ENCODE measurements around the gene FGF1. TPM values are rescaled to one million over a fixed set of nuclear protein-coding genes. Genes with fewer than 3 reads are reported as not detected.

The FGF1 gene
- total RNA-seq, 1 experiment from 2014 or later = 3.2 TPM

- no peak overlapping the region for H4K5ac ChIP-seq (ENCODE audit: insufficient read length, low read depth, low read length)
- no peaks in the 10 kb centered on the region for H3K79me1 ChIP-seq (ENCODE audit: insufficient read depth, low read depth, low read length, poor library complexity, severe bottlenecking)
- no peak overlapping the region for H3K27ac ChIP-seq (ENCODE audit: insufficient read length, low read depth, low read length)
- no peak overlapping the region for H2AFZ ChIP-seq (ENCODE audit: low read length)
- H2BK20ac ChIP-seq (ENCODE audit: low read depth, low read length, poor library complexity, severe bottlenecking) = no peak overlapping the region
- no peak overlapping the region for H3K18ac ChIP-seq (ENCODE audit: insufficient read length, low read depth, low read length)
- H2AK5ac ChIP-seq (ENCODE audit: insufficient read length, low read length) = no peak overlapping the region
- H3K4me1 ChIP-seq (ENCODE audit: insufficient read depth, low read length) = peaks cover 4% of the 10 kb centered on the region; the same call in 1 of the 2 replicates
- H3K14ac ChIP-seq (ENCODE audit: insufficient read depth, low read length) = no peak overlapping the region
- H2BK120ac ChIP-seq (ENCODE audit: low read depth, low read length, poor library complexity, severe bottlenecking) = no peak overlapping the region
- TF ChIP-seq CTCF (conservative IDR thresholded peaks at IDR 0.05) = no peak
- no peaks in the 10 kb centered on the region for H3K23me2 ChIP-seq (ENCODE audit: insufficient read length, low read depth, low read length, poor library complexity, severe bottlenecking)
- H3K79me2 ChIP-seq (ENCODE audit: insufficient read depth, low read length) = no peaks in the 10 kb centered on the region
- no CpG with 5 or more reads among the region's 6 CpGs for WGBS (ENCODE audit: extremely low coverage, insufficient read length, low lambda C conversion rate)
- H3K27me3 ChIP-seq (ENCODE audit: insufficient read depth, low read length) = no peaks in the 10 kb centered on the region
- no peak overlapping the region; a peak in 1 of 7 replicates for H3K27ac Mint-ChIP-seq
- no peaks in the 10 kb centered on the region for H3K9me3 Mint-ChIP-seq
- H2BK15ac ChIP-seq (ENCODE audit: low read depth, low read length) = no peak overlapping the region
- H4K91ac ChIP-seq (ENCODE audit: insufficient read length, low read depth, low read length) = no peak overlapping the region
- no peak overlapping the region for H2BK5ac ChIP-seq (ENCODE audit: insufficient read length, low read length)
- peaks cover 0 to 10% (median 8%) of the 10 kb centered on the region in 3 experiments; a peak in 4 of 7 replicates for H3K36me3 Mint-ChIP-seq (ENCODE audit: insufficient read depth in 1 of 3, low read depth in 3 of 3)
- H3K4me2 ChIP-seq (ENCODE audit: insufficient read depth, insufficient read length, low read length) = no peak overlapping the region
- H4K20me1 ChIP-seq (ENCODE audit: control insufficient read depth, insufficient read depth, insufficient read length) = no peaks in the 10 kb centered on the region
- peaks cover 11 to 15% of the 10 kb centered on the region in 2 experiments for H3K4me1 Mint-ChIP-seq
- no peak overlapping the region for H3K4me3 Mint-ChIP-seq
- no peak overlapping the region for H4K8ac ChIP-seq (replicated peaks; ENCODE audit: insufficient read length, low read depth, low read length)
- H2BK12ac ChIP-seq (ENCODE audit: insufficient read length, low read depth, low read length) = no peak overlapping the region
- H3K23ac ChIP-seq (ENCODE audit: insufficient read length, low read depth, low read length) = no peak overlapping the region
- no peak for DNase-seq
- no peaks in the 10 kb centered on the region; the same call in none of the 2 replicates for H3K27me3 Mint-ChIP-seq (ENCODE audit: low read depth)
- H3K9me3 ChIP-seq (ENCODE audit: control insufficient read depth, low read depth, low read length) = no peaks in the 10 kb centered on the region
- no peak overlapping the region for H3K4ac ChIP-seq (ENCODE audit: low read depth, low read length)
- no peak overlapping the region for H3K56ac ChIP-seq (ENCODE audit: insufficient read length, low read depth, low read length)
- H3T11ph ChIP-seq (ENCODE audit: low read length) = no peak overlapping the region
- H3K9ac ChIP-seq (ENCODE audit: extremely low read depth, insufficient read length, low read length) = no peak overlapping the region
Measured at GRCh38 chr5:142664636-142665035, 21.3 kb downstream of the FGF1 start.
